ENCODE results near the gene NEK6.
A peak's percentile ranks its signal among the peaks of the same experiment; 100 is the strongest.
"Not testable (repeated sequence)": the region's sequence is repeated elsewhere in the genome, so short reads cannot be mapped to it uniquely, and the experiment has no call there.

The NEK6 gene

DNA sequence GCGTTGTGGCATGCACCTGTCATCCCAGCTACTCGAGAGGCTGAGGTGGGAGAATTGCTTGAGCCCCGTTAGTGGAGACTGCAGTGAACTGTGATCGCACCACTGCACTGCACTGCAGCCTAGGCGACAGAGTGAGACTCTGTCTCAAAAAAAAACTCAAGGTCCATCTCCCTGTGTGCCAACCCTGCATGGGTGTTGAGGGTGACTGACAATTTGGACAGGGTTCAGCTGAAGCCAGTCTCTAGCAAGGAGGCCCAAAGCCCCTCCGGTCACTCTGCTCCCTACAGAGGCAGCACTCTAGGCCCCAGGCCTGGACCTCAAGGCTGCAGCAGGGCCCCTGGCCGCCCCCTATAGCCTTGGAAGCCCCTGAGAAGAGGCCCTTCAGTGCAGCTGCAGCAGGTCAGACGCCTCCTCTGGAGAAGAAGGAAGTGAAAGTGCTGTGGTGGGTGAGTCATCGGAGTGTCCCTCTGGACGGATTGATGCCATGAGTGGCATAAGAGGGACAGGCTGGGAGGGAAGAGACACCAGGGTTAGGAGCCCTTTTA lies 39.2 kb upstream of the NEK6 start:
- H3K4me1 ChIP-seq (ENCODE audit: insufficient read depth, low read length), result no peaks in the 10 kb centered on the region; the same call in 1 of the 2 replicates
- H3K36me3 ChIP-seq (ENCODE audit: insufficient read depth, low read length), result no peaks in the 10 kb centered on the region
- H3K9ac ChIP-seq (ENCODE audit: low read depth, low read length), result no peak overlapping the region
- no peaks in the 10 kb centered on the region for H3K9me3 ChIP-seq (ENCODE audit: control insufficient read depth, insufficient read depth, low read length)

DNA sequence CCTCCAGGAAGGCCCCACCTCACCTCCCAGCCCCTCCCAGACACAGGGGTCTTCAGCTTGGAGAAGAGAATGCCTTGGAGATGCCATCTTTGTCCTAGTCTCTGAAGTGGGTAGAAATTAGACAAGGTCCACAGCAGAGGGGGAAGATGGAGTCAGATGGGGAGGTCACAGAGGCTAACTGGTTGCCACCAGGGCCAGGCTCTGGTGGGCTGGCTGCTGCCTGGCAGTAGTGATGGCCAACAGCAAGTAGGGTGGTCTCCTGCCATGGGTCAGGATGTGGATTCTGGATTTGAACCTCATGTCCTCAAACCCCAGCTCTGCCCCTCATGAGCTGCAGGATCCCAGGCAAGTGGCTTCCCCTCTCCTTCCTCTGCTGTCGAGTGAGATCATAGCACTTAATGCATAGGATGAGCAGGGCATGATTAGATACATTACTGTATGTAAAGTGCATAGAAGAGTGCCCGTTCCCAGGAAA lies 38.7 kb upstream of the NEK6 start:
- H3K9me3 ChIP-seq (ENCODE audit: control insufficient read depth, insufficient read depth, low read length), result no peaks in the 10 kb centered on the region
- H3K4me1 ChIP-seq (ENCODE audit: insufficient read depth, low read length), result no peaks in the 10 kb centered on the region; the same call in 1 of the 2 replicates
- H3K9ac ChIP-seq (ENCODE audit: low read depth, low read length), result no peak overlapping the region
- H3K36me3 ChIP-seq (ENCODE audit: insufficient read depth, low read length), result no peaks in the 10 kb centered on the region

DNA sequence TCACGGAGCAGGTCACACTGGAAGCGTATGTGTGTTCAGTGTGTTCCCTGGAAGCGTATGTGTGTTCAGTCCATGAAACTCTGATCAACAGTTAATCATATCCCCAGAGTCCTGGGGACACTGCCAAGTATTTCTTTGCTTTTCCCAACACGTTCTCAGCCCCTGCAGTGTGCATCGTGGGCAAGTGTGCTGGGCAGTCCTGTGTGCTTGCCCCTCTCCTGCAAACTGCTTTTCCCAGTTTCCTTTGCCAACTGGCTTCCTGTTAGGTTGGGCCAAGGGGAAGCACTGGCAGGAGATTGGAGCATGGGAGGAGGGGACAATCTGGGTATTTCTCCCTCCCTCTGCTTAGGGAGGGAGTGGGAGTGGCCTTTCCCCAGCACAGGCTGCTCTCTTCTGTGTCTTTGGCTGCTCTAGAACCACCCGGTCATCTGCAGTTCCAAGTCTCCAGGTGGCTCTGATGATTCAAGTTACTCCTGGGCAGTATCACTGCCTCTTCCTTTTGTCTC lies 36.8 kb upstream of the NEK6 start:
- no peaks in the 10 kb centered on the region for H3K9me3 ChIP-seq (ENCODE audit: control insufficient read depth, insufficient read depth, low read length)
- no peak overlapping the region for H3K9ac ChIP-seq (ENCODE audit: low read depth, low read length)
- no peaks in the 10 kb centered on the region for H3K36me3 ChIP-seq (ENCODE audit: insufficient read depth, low read length)
- no peaks in the 10 kb centered on the region; the same call in 1 of the 2 replicates for H3K4me1 ChIP-seq (ENCODE audit: insufficient read depth, low read length)

DNA sequence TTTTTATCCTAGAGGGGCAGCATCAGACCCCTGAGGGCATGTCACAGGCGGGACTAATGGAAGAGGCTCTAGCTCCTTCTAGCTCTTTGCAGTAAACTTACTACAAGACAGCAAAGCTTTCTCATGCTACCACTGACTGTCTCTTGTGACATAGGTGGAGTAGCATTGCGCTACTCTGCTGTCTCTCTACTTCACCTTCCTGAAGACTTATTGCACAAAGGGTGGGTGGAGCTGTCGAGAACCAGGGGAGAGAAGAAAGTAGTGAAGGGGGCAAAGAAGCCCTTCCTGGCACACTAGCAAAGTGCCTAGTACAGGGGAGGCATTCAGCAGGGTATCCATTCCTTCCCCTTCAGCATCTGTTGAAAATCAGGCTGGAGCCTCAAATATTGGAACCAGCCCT lies 36.1 kb upstream of the NEK6 start:
- Histone ChIP-seq H3K36me3 (ENCODE audit: insufficient read depth, low read length) (no peaks in the 10 kb centered on the region), H3K9ac (ENCODE audit: low read depth, low read length) (no peak overlapping the region), H3K4me1 (ENCODE audit: insufficient read depth, low read length) (no peaks in the 10 kb centered on the region; the same call in 1 of the 2 replicates), H3K9me3 (ENCODE audit: control insufficient read depth, insufficient read depth, low read length) (no peaks in the 10 kb centered on the region)

DNA sequence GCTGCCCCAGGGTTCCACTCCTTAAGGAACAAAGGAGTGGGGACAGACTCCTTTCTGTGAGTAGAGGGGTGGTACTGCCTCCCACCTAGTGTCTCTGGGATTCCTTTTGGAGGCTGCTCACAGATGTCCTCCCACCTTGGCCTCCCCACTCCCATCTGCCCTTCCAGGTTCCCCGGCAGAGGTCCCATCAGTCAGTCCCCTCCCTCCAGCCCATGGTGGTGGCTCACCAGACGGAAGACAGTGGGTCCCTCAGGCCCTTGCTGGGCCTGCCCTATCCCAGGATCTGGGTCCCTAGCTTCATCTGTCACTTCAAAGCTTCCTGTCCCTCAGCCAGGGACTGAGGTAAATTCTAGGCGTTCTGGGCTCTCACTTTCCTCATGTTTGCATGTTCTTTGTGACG lies 35.6 kb upstream of the NEK6 start:
- Histone ChIP-seq H3K9me3 (ENCODE audit: control insufficient read depth, insufficient read depth, low read length) (no peaks in the 10 kb centered on the region), H3K36me3 (ENCODE audit: insufficient read depth, low read length) (no peaks in the 10 kb centered on the region), H3K4me1 (ENCODE audit: insufficient read depth, low read length) (no peaks in the 10 kb centered on the region; the same call in 1 of the 2 replicates), H3K9ac (ENCODE audit: low read depth, low read length) (no peak overlapping the region)

DNA sequence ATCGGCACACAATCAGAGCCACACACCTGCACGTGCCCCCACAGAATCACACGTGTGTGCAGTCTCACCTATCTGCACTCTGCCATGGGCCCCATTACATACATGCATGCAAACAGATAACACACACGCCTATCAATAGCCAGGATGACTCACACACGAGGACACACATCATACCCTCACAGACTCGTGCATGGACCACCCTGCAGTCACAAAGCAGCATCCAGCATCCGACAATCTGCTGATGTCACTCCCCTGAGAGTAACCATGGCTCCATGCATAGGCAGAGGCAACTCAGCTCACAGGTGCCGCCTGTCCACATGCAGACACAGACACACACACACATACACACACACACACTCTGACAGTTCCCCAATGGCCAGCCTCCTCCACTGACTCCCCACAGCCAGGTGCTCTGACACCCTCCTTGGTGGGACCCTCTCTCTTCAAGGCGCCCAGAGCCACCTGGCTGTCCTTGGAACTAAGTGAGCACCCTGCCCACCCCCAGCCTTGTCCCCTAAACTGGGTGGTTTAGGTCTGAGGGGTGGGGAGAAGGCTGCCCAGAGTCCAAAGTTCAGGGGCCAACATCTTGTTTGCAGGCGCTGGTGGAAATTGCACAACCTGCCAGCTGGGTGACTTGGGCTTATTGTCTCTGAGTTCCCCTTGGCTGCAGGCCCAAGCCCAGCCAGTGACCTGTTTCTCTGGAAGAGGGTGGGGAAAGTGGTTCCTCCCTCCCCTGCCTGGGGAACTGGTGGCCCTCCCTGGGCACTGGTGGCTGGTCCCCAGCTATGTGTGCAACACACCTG lies 34.6 kb upstream of the NEK6 start:
- Histone ChIP-seq H3K9me3 (ENCODE audit: control insufficient read depth, insufficient read depth, low read length) (no peaks in the 10 kb centered on the region), H3K36me3 (ENCODE audit: insufficient read depth, low read length) (no peaks in the 10 kb centered on the region), H3K9ac (ENCODE audit: low read depth, low read length) (no peak overlapping the region), H3K4me1 (ENCODE audit: insufficient read depth, low read length) (no peaks in the 10 kb centered on the region; the same call in 1 of the 2 replicates)

DNA sequence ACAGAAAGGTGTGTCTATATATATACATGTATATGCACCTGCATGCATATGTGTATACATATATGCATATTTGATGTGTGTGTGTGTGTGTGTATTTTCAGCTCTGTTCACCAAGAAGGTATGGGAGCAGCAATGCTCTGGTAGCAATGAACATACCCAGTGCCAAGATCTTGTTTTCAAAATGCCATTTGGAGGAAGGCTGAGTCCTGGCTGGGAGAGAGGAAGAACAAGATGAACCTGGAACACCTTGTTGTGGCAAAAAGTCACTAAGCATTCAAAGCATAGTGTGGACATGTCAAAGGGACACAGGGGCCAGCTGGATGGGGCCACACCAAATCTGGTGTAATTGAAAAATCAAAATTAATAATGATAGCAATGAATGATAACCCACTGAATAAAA lies 31.8 kb upstream of the NEK6 start:
- H3K4me1 ChIP-seq (ENCODE audit: insufficient read depth, low read length), result no peaks in the 10 kb centered on the region
- H3K9ac ChIP-seq (ENCODE audit: low read depth, low read length), result no peak overlapping the region
- H3K9me3 ChIP-seq (ENCODE audit: control insufficient read depth, insufficient read depth, low read length), result no peaks in the 10 kb centered on the region
- no peaks in the 10 kb centered on the region for H3K36me3 ChIP-seq (ENCODE audit: insufficient read depth, low read length)

DNA sequence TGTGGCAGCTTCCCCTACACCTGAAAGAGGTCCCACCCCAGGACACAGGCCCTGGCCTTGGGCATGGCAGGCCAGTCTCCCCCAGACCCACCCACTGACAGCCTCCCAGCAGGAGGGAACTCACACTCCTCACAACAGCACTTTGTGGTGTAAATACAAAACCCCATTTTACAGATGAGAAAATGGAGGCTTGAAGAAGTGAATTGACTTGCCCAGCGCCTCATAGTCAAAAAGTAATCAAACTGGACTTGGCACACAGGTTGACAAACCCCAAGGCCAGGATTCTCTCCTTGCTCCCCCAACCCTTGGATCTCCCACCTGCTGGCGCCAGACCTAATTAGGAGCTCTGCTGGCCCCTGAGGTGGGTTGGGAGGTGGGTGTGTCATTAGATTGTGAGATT lies 29.2 kb upstream of the NEK6 start:
- Histone ChIP-seq H3K36me3 (ENCODE audit: insufficient read depth, low read length) (no peaks in the 10 kb centered on the region), H3K9ac (ENCODE audit: low read depth, low read length) (no peak overlapping the region), H3K4me1 (ENCODE audit: insufficient read depth, low read length) (no peaks in the 10 kb centered on the region), H3K9me3 (ENCODE audit: control insufficient read depth, insufficient read depth, low read length) (no peaks in the 10 kb centered on the region)

DNA sequence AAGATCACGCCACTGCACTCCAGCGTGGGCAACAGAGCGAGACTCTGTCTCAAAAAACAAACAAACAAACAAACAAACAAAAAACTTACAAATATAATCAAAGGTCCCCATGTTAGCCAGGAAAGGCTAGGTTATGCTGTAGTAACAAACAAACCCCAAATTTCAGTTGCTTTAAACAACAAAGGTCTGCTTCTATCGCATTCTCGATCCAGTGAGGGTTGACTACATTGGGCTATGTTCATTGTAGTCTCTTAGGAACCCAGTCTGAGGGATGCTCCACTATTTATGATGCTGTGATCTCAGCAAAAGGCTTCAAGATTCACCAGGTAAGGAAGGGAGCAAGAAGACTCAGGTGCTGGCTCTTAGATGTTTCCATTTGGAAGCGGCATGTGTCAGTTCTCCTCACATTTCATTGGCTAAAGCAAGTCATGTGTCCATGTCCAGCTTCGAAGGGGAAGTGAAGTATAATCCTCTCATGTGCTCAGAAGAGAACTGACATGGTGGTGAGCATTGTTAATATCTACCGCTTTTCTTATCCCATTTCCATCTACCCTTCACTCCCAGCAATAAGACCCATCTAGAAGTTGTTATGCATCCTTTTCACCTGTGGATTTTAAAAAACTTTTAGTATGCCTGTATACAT lies 26.5 kb upstream of the NEK6 start:
- Histone ChIP-seq H3K9me3 (ENCODE audit: control insufficient read depth, insufficient read depth, low read length) (no peaks in the 10 kb centered on the region), H3K36me3 (ENCODE audit: insufficient read depth, low read length) (no peaks in the 10 kb centered on the region)

DNA sequence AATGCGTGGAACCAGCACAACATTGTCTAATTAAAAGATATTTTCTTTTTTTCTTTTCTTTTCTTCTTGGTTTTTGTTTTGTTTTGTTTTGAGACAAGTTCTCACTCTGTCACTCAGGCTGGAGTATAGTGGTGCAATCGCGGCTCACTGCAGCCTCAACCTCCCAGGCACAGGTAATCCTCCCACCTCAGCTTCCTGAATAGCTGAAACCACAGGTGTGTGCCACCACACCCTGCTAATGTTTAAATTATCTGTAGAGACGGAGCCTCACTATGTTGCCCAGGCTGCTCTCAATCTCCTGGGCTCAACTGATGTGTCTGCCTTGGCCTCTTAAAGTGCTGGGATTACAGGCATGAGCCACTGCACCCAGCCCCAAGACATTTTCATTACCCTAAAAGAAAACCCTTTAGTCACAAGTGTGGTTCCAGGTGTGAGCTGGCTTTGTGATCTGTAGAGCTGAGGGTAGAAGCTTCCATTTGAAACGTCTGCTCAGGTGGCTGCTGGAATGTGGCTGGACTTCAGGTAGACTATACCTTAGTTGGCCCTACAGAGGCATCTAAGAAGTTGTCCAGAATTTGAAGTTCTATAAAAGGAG lies 19.1 kb upstream of the NEK6 start:
- Histone ChIP-seq H3K4me1 (ENCODE audit: insufficient read depth, low read length) (no peaks in the 10 kb centered on the region), H3K36me3 (ENCODE audit: insufficient read depth, low read length) (no peaks in the 10 kb centered on the region), H3K9me3 (ENCODE audit: control insufficient read depth, insufficient read depth, low read length) (no peaks in the 10 kb centered on the region), H3K9ac (ENCODE audit: low read depth, low read length) (no peak overlapping the region)

More for the DNA sequence above, 26.5 kb upstream of the NEK6 start:
- Histone ChIP-seq H3K9ac (ENCODE audit: low read depth, low read length) (no peak overlapping the region), H3K4me1 (ENCODE audit: insufficient read depth, low read length) (no peaks in the 10 kb centered on the region)

DNA sequence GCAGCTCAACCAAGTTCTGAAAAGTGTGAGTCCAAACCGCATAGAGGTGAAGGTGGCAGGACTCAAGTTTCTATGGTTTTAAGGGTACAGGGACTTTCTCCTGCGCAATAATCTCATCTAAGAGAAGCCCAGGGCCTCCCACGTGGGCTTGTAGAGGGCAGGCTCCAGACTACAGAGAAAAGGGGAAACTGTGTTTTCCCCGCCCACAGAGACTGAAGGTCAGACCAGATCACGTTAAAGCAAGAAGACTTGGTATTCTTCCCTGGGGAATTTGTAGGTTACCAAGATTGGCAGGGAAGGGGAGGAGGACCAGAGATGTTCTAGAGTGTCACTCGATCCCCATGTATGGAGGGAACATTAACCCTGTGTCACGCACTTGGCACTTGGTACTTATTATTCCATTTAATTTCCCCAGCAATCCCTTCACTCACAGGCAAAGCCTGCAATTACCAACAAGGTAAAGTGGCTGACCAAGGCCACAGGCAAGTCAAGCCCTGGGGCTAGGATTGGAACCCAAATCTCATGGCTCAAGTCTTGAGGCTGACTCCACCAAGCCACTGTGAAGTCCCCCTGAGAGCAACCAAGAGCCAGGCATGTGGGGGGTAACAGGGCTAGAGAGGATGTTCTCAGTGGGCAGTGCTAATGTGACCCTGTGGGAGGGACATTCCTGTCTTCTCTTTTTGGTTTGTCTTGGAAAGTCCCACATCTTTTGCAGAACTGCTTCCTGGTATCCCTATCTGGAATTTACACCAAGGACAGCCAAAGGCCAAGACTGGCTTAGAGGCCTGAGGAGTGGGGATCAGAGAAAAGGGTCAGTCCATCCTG lies 18.3 kb upstream of the NEK6 start:
- Histone ChIP-seq H3K4me1 (ENCODE audit: insufficient read depth, low read length) (no peaks in the 10 kb centered on the region), H3K9me3 (ENCODE audit: control insufficient read depth, insufficient read depth, low read length) (no peaks in the 10 kb centered on the region), H3K9ac (ENCODE audit: low read depth, low read length) (no peak overlapping the region), H3K36me3 (ENCODE audit: insufficient read depth, low read length) (no peaks in the 10 kb centered on the region)

DNA sequence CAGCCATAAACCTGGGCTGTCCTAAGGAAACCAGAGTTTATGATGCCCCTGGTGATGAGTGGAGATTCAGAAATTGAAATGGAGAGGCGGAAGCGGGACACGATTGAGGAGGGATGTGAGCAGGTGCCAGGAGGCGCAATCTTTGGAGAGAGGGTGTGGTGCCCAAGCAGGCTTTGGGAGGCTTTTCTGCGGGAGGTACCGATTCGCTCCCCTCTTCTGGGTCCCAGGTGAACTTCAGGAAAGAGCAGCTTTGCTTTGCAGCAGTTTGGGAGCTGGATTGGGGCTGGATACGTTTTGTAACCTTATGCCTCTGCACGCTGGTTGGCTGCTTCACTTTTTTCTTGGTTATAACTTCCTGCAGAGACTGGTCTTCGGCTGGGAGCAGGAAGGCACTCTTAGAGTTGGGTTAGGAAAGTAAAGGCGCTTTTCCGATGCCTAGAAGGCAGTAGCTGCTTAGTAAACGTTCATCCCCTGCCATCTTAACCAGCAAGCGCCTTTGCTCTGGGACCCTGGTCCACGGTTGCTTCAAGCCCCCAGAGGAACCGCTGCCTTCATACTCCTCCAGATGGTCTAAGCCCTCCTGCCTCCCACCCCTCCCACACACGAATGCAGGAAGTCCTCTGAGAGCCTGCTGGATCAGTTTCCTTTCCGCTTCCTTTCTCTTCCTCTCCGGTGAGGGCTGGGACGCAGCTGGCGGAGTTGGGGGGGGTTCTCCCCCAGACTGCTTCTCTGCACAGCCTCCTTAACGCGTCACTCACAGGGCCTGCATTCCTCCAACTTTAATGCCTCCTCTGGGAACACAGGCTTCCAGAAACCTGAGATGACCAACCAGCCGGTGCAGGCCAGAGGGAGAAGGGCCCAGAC lies 15.2 kb upstream of the NEK6 start:
- peak overlapping the region; percentile 31; the same call in 1 of the 2 replicates for H3K9ac ChIP-seq (ENCODE audit: low read depth, low read length)
- H3K4me1 ChIP-seq (ENCODE audit: insufficient read depth, low read length), result no peaks in the 10 kb centered on the region
- no peaks in the 10 kb centered on the region for H3K9me3 ChIP-seq (ENCODE audit: control insufficient read depth, insufficient read depth, low read length)
- no peaks in the 10 kb centered on the region for H3K36me3 ChIP-seq (ENCODE audit: insufficient read depth, low read length)

DNA sequence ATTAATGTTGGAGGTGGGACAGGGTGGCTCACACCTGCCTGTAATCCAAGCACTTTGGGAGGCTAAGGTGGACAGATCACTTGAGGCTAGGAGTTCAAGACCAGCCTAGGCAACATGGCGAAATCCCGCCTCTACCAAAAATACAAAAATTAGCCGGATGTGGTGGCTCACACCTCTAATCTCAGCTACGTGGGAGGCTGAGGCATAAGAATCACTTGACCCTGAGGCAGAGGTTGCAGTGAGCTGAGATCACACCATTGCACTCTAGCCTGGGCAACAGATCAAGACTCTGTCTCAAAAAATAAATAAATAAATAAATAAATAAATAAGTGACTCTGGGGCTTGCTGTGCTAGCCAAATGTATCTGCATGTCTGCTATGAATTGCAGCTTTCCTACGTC lies 10.4 kb upstream of the NEK6 start:
- H3K9me3 ChIP-seq (ENCODE audit: control insufficient read depth, insufficient read depth, low read length); H3K4me1 ChIP-seq (ENCODE audit: insufficient read depth, low read length); H3K9ac ChIP-seq (ENCODE audit: low read depth, low read length): not testable (repeated sequence)

More for the DNA sequence above, 10.4 kb upstream of the NEK6 start:
- H3K36me3 ChIP-seq (ENCODE audit: insufficient read depth, low read length), result not testable (repeated sequence)

Measured in ES-I3 (cell line).